Kidney capillary endothelial cell (primary cell): ENCODE measurements around the gene ZNRF4.
A peak's percentile ranks its signal among the peaks of the same experiment; 100 is the strongest.
"Not testable (repeated sequence)": the region's sequence is repeated elsewhere in the genome, so short reads cannot be mapped to it uniquely, and the experiment has no call there.

Experiments
- DNase-seq: peaks from one replicate; pipeline ENCODE4 v3.0.0-alpha.2; 2018; ENCODE audit warnings: low spot score

ZNRF4 gene

DNA sequence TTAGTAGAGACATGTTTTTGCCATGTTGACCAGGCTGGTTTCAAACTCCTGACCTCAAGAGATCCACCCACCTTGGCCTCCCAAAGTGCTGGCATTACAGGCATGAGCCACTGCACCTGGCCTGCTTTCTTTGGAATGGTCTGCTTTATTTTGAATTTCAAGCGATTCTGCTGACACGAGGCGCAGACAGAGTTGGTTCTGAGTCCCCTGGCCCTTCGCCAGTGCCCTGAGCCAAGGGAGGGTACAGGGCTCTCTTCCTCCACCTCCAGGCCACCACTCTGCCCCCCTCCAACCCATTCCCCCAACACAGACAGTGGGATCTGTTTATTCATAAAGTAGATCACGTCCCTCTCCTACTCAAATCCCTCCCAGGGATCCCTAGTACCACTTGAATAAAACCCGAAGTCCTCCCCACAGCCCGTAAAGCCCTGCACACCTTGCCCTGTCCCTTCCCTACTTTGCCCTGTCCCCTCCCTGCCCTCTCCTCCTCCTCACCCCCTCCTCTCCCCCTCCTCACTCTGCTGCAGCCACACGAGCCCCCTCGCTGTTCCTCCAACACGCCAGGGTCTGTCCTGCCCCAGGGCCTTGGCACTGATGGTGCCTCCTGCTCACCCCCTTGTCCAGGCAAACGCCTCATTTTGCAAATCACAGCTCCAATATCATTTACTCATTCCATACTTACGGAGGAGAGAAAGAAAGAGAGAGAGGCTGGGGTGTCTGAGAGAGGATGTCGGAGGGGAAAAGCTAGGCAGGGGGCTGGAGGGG lies 22.4 kb downstream of the ZNRF4 start:
- DNase-seq: no peak

DNA sequence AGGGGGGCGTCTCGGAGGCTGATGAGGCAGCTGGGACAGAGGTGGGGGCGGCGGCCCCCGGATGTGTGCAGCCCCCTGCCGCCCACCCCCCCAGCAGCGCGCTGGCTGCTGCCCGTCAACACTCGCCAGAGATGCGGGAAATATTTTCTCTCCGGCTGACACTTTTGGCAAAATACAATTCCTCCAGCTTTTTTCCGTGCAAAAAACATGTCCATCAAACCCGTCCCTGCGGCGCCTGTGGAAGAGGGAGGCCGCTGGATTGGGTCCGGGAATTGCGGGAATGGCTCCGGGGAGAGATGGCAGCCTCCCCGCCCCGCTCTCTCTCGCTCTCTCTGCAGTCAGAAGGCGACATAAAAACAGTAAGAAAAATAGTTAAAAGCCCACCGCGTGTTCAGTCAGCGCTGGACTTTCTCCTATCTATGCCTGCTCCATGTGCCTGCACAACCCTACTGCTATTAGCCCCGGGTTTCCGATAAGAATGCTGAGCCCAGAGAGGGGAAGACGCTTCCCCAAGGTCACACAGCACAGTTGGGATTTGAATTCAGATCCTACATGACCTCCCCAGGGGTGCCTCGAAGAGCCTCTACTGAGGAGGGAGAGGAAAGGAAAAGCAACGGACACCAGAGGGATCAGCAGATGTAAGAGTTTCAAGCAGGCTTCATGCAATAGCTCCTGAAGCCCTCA lies 23.2 kb downstream of the ZNRF4 start:
- DNase-seq: no peak

DNA sequence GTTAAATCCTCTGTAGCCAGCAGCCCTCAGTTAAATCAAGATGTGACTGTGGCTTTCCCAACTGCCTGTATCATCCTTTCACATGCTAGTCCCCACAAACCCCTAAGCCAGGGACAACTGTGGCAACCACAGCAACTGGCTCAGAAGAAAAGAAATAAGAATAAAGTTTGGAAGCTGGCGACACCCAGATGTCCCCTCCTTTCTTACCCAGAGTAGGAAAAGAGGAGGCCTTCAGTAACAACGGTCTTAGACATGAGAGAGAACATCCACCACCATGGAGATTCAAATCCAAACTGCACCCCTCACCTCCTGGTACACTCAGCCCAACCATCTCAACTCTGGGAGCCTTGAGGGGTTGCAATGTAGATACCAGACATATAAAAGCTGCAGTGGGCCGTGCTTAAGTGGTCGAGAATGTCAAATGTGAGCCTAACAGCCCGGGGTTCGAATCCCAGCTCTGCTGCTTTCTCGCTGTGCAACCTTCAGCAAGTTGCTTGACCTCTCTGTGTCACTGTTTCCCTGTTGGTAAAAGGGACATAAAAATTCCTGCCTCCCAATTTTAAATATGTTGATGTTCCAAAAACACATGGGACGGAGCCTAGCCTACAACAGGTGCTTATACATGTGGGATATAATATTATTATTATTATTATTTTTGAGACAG lies 23.8 kb downstream of the ZNRF4 start:
- DNase-seq: no peak

DNA sequence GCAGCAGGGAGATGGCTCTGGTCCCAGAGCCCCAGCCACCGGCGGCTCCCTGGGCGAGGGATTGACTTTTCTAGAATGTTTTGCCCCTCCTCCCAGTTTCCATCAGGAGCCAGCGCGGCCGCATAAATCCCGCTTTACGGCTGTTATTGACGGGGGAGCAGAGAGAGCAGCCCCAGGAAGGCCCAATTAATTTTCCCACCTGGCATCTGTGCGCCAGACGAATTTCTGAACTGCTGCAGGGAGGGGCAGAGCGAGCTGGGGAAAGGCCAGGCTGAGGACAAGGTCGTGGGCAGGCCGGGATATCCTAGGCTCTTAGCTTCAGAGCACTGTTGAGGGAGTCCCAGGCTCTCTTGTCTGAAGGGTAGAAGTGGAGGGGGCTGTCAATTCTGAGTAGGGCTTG lies 24.7 kb downstream of the ZNRF4 start:
- DNase-seq: no peak

DNA sequence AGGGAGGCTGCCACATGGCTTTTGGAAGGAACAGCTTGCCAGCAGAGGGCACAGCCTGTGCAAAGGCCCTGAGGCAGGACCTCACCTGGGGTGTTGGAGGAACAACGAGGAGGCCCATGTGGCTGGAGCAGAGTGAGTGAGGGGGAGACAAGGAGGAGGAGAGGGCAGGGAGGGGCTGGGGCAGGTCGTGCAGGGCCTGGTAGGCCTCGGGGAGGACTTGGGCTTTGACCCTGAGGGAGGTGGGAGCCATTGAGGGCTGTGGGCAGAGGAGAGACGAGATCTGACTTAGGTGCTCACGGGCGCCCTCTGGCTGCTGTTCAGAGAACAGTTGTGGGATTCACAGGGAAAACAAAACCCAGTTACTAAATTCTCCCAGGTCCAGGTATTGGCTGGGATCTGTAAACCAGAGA lies 25.2 kb downstream of the ZNRF4 start:
- peak; percentile 13 for DNase-seq

DNA sequence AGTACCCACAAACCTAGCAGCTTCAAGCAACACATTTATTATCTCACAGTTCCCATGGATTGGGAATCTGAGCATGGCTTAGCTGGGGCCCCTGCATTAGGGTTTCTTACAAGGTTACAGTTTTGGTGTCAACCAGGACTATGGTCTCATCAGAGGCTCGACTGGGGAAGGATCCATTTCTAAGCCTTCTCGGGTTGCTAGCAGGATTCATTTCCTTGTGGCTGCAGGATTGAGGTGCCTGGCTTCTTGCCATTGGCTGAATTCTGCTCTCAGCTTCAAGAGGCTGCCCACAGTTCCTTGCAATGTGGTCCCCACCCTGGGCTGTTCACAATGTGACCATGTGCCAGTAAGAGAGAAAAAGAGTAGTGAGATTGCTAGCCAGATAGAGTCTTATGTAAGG lies 26.7 kb downstream of the ZNRF4 start:
- DNase-seq: no peak

DNA sequence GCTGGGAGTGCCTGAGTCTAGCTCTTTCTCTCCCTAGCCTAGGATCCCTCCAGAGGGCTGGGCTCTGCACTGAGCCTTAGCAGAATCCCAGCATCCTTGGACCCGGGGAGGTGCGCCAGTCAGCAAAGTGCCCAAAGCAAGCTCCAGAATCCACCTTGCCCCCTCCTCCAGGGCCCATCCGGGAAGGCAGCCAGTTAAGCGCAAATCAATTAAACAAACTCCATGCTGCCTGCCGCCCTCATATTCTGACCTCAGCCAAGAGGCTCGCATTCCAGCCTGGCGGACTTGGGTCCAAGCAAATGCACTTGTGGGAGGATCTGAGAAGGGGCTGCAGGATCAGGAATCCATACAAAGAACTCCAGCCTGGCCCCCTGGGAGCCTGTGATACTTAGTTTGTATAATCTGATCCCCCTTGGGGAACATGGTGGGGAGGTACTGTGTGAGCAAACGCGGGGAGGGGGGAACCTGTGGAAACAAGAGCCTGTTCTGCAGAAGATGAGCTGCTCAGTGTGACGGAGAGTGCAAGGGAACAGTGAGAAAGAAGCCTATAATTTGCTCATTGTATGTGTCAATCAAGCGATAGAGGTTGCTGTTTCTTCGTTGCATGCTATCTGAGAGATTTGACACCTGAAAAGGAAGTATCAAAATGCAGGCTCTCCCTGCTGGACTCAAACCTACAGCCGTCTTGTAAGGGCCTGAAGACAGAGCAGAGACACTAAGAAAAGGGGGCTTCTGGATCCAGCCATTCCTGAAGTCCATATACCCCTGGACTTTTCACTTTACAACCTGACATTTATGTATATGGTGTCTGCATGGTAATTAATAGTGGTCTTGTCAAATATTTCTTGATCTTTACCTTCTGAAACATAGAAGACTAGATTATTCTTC lies 29.4 kb downstream of the ZNRF4 start:
- no peak for DNase-seq

DNA sequence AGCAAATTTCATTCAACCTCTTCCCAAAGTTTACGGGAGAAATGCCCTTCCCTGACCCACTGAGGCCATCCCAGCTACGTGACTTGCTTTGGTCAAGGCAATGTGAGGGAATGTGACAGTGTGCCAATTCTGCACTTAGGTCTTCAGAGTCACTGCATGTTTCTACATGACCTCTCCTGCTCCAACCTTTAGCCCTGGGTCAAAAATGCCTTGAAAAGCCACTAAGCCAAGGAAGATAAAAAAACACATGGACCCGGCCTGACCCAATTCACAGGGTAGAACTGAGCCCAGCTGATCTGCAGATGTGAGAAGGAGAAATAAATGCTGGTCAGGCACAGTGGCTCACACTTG lies 30.0 kb downstream of the ZNRF4 start:
- no peak for DNase-seq

DNA sequence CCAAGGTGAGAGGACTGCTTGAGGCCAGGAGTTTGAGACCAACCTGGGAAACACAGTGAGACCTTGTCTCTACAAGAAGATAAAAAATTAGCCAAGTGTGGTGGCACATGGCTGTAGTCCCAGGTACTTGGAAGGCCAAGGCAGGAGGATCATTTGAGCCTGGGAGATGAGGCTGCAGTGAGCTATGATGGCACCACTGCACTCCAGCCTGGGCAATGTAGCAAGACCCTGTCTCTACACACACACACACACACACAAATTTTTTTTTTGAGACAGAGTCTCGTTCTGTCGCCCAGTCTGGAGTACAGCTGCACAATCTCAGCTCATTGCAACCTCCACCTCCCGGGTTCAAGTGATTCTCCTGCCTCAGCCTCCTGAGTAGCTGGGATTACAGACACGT lies 30.4 kb downstream of the ZNRF4 start:
- DNase-seq: not testable (repeated sequence)

DNA sequence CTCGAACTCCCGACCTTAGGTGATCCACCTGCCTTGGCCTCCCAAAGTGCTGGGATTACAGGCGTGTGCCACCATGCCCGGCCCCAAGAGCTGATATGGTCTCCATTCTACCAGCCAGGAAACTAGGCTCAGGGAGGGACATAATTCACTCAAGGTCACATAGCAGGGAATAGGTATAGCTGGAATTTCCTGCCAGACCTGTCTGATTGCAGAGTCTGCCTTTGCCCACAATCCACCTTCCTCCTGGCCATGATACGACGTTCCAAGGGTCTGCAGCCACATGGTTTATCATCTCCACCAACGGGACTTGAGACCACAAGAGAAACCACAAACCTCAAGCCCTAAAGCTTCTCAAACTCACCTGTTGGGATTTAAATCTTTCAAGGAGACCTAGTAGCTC lies 32.0 kb downstream of the ZNRF4 start:
- no peak for DNase-seq

DNA sequence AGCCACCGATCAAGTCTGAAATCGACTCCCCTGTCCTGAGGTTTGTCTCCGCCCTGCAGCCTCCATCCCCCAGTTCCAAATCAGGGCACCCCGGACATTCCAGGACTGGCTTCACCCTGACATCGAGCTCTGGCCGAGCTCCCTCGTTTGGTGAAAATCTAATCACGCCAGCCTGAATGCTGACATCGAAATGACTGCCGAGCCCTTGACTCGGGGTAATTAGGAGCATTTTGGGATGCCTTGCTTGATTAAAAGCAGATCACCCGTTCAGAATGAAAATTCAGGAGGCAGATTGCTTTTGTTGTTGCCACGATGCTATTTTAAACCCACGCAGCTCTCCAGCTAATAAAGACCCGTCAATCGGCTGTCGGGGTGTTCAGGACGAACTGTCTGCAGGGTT lies 34.3 kb downstream of the ZNRF4 start:
- no peak for DNase-seq

DNA sequence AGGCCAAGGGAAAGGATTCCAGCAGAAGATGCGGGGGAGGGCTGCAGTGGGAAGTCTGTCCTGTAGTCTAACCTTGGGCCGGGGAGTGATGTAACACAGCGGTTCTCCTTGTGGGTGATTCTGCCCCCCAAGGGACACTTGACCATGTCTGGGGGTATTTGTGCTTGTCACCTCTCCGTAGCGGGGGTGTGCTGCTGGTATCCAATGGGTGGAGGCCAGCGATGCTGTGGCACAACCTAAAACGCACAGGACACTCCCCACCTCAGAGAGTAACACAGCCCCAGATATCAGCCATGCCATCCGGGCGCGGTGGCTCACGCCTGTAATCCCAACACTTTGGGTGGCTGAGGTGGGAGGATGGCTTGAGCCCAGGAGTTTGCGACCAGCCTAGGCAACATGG lies 36.3 kb downstream of the ZNRF4 start:
- DNase-seq: no peak

DNA sequence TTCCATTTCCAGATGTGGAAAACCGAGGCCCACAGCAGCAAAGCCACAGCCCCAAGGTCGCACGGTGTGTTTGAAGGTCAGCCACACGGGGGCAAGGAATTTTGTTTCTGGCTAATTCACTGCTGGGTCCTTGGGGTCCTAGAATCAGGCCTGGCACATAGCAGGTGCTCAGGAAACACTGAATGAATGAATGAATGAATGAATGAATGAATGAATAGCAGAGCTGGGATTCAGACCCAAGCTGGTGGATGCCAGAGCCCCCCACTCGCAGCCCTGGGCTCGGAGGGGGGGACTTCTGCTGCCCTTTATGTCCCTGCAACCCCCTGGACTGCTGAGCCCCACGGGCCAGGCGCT lies 37.0 kb downstream of the ZNRF4 start:
- no peak for DNase-seq

DNA sequence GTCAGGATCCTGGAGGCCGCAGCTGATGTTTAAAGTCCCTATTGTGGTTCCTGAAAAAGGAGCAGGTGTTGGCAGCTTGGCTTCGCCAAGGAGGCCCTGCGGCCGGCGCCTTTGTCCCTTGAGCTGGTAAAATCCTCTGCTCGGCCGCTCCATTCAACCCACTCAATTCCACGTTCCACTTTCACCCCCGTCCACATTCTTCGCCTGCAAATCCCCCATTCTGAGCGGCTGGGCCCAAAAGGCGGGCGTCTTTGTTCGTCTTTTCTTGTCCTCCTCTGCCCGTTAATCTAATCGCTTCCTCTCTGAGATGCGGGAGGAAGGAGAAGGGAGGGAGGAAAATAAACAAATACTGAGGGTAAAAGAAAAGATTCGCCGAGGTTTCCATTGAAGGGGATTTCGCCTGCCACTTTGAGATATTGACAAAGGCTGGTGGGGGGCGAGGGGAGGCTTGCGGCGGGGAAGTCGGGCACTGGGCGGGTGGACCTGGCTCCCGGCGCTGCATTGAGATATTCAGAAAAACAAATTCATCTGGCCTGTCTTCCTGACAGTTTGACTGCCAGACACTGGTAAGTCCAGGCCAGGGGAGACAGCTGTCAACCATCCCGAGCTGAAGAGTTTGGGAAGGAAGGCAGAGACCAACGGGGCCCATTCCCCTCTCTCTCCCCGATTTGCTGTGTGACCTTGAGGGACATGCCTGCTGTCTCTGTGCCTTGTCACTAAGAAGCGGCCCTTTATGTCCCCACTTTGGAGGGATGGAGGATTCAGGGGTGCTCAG lies 37.6 kb downstream of the ZNRF4 start:
- DNase-seq: no peak

DNA sequence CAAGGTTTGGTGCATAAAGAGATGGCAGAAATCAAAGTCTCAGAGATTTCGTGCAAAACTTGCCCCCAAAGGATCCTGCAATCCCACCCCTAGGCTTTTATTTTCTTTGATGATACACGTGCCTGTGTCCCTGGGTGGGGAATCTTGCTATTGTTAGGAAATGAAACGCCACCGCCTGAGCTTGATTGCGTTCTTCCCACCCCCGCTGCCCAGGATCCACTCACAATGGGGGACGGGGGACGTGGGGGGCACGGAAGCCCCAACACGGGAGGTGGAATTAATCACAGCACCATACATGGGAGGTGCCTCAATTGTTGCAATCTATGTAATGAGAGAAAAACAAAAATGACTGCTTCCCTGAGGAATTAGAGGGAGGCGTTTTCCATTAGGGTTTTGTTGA lies 39.6 kb downstream of the ZNRF4 start:
- no peak for DNase-seq

DNA sequence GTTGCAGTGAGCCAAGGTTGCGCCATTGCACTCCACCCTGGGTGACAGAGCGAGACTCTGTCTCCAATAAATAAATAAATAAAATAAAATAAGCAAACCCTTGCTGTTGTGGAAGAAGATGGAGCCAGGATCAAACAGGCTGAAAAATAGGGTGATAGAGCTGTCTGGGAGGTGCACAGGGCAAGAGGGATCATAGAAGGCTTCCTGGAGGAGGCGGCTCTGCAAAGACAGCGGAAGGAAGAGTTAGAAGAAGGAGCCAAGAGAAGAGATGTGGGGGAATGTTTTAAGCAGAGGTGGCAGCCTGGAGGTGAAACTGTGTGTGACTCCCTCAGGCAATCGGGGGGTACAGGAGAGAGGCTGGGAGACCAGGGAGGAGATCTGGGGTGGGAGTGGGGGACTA lies 40.6 kb downstream of the ZNRF4 start:
- no peak for DNase-seq

DNA sequence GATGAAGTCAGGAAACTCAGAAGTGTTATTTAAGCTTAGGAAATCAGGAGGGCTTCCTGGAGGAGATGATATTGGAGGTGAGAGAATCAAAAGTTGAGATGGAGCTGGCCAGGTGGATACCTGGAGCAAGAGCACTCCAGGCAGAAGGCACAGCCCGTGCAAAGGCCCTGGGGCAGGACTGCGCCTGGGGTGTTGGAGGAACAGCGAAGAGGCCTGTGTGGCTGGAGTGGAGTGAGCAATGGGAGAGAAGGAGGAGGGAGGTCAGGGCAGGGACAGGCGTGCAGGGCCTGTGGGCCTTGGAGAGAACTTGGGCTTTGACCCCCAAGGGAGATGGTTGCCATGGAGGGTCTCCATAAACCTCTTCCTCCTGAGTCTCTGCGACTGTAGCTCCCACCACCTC lies 42.1 kb downstream of the ZNRF4 start:
- no peak for DNase-seq

DNA sequence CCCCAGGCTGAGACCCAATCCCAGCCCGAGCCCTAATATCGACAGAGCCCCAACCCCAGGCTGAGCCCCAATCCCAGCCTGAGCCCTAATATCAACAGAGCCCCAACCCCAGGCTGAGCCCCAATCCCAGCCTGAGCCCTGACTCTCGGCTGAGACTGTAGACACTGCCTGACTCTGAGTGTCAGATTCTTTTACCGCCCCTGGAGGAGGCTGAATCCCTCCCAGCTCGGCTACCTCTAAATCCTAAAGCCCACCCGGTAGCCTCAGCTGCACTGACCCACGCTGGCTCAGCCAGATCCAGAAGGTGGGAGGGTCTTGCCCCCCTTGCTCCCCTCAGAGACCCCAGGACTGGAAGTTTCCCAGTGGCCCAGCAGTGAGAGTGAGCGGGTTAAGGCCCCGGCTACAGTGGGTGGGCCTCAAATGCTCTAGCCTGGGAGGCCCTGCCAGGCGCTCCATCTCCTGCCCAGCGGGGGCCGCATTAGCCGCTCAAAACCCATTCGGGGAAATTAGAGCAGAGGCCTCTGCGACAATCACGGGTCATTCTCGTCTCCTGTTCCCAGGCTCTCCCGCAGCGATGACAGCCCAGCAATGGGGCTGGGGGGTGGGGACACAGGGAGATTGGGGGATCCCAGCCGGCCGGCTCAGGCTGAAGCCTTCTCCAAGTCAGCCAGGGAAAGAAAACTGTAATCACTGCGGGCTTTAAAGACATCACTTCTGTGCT lies 43.8 kb downstream of the ZNRF4 start:
- no peak for DNase-seq

DNA sequence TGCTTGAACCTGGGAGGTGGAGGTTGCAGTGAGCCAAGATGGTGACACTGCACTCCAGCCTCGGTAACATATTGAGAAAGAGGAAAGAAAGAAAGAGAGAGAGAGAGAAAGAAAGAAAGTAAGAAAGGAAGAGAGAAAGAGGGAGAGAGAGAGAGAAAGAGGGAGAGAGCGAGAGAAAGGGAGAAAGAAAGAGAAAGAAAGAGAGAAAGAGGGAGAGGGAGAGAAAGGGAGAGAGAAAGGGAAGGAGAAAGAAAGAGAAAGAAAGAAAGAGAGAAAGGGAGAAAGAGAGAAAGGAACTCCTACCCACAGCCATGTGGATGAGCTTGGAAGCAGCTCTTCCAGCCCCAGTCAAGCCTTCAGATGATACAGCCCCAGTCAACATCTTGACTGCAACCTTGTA lies 46.7 kb downstream of the ZNRF4 start:
- no peak for DNase-seq

DNA sequence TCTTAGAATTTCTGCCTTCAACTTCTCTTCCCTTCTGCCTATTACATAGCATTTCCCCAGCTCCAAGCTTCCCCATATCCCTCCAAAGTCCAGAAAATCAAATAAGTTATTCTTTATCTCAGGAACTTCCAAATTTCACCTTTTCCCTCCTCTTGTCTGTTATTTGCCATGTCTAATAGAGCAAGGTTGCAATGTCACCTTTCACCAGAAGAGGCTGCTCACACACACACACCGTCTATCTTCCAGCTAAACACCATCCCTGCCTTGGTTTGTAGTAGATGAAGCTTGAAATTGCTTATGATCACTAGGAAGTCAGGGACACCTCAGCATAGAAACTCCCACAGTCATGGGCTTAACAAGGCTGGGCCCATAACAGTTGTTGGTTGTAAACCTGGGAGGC lies 48.4 kb downstream of the ZNRF4 start:
- DNase-seq: no peak

DNA sequence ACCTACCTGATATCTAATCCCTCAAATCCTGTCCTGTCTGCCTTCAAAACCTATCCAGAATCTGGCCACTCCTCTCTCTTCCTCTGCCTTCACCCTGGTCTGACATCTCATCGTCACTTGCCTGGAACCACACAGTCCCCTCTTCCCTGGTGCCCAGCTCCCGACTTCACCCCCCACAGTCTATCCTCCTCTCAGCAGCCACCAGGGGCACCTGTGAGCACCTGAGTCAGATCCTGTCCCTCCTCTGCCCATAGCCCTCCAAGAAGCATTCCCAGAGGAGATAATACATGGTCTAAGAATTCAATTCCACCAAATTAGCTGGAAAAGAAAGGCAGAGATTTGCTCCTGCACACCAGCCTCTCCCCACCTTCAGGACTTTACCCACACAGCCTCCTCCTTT lies 48.9 kb downstream of the ZNRF4 start:
- DNase-seq: no peak
